HepG2 (cell line): ENCODE results near the gene TRIM42.

Source experiments
- ARNTL ChIP-seq: sonication (generic); formaldehyde crosslinking; IDR thresholded peaks from 2 replicates; pipeline ENCODE4 v1.4.0; 2020; ENCODE audit warnings: mild to moderate bottlenecking, missing genetic modification reagents
- ELF1 ChIP-seq: sonication (generic); formaldehyde crosslinking; IDR thresholded peaks from 2 replicates; pipeline ENCODE4 v1.4.0; 2020; ENCODE audit warnings: missing genetic modification reagents
- EP300 ChIP-seq, 3 experiments: sonication (generic) in 1 of 3; formaldehyde crosslinking in 1 of 3; IDR thresholded peaks; 2 replicates each; pipeline versions ENCODE4 v1.5.1 to v1.6.1; 2011 to 2020; ENCODE audit warnings: low read depth in 2 of 3, low read length in 2 of 3, borderline replicate concordance in 1 of 3, improper control_type of control experiment in 1 of 3, mild to moderate bottlenecking in 1 of 3, missing genetic modification reagents in 1 of 3, moderate library complexity in 1 of 3
- HIVEP1 ChIP-seq: sonication (generic); formaldehyde crosslinking; IDR thresholded peaks from 2 replicates; pipeline ENCODE4 v1.4.0; 2020; ENCODE audit warnings: mild to moderate bottlenecking, missing genetic modification reagents
- POLR2A ChIP-seq, 2 experiments: IDR thresholded peaks; 2 replicates each; pipeline ENCODE4 v1.6.1; 2011; ENCODE audit warnings: low read depth in 2 of 2, low read length in 2 of 2, mild to moderate bottlenecking in 1 of 2, moderate library complexity in 1 of 2; ENCODE audit not compliant: insufficient read depth in 1 of 2
- SP2 ChIP-seq: sonication (generic); formaldehyde crosslinking; IDR thresholded peaks from 2 replicates; pipeline ENCODE4 v1.5.1; 2020; ENCODE audit warnings: mild to moderate bottlenecking, missing genetic modification reagents
- TCF7L2 ChIP-seq: IDR thresholded peaks from 2 replicates; pipeline ENCODE4 v1.6.1; 2011; ENCODE audit warnings: mild to moderate bottlenecking, low read depth, low read length, moderate library complexity
- ZBTB26 ChIP-seq: IDR thresholded peaks from 2 replicates; pipeline ENCODE4 v1.6.1; 2016; ENCODE audit warnings: missing compliant biosample characterization, missing genetic modification reagents, borderline replicate concordance
- ZNF292 ChIP-seq: sonication (generic); formaldehyde crosslinking; IDR thresholded peaks from 2 replicates; pipeline ENCODE4 v1.8.1; 2022; ENCODE audit warnings: mild to moderate bottlenecking, low read depth, missing genetic modification reagents, borderline replicate concordance
- ZNF570 ChIP-seq: sonication (generic); formaldehyde crosslinking; IDR thresholded peaks from 2 replicates; pipeline ENCODE4 v1.4.0; 2020; ENCODE audit warnings: mild to moderate bottlenecking, missing genetic modification reagents, borderline replicate concordance
- ZNF878 ChIP-seq: sonication (generic); formaldehyde crosslinking; IDR thresholded peaks from 2 replicates; pipeline ENCODE4 v1.8.1; 2023; ENCODE audit warnings: mild to moderate bottlenecking, missing genetic modification reagents, moderate library complexity
- ZSCAN21 ChIP-seq: sonication (generic); formaldehyde crosslinking; IDR thresholded peaks from 2 replicates; pipeline ENCODE4 v1.8.0; 2022; ENCODE audit warnings: mild to moderate bottlenecking, missing genetic modification reagents, moderate library complexity, borderline replicate concordance
- TF ChIP-seq, protein P1 (sequence below): sonication (generic); formaldehyde crosslinking; IDR thresholded peaks from 2 replicates; pipeline ENCODE4 v1.5.0; 2020; ENCODE audit warnings: mild to moderate bottlenecking, missing genetic modification reagents, moderate library complexity

DNA sequence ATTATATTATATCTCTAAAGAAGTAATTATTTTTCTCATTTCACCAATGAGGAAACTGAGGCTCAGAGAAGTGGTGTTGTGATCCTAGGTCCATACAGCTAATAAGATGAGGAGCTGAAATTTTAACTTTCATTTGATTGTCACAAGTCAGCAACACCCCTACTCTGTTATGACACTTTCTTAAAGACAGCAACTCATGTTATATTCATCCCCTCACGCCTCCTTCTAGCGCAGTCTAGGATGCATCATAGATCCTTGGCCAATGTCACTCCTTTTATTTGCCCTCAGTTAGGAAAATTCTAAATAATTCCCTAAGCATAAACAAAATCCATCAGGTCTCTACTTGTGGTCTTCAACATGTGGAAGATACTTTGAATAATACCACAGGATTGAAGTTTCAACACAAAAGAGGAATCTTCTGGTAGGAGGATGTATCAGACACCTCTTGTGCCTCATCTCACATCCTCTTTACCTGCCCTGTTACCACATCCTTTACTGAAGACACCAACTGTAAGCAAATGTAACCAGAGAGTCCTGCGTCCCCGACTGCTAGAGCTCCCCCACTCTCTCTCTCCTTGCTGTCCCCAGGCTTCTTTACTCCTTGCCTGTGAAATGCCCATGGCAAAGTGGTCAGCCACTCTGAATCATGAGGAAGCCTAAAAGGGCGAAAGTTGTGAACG is 53.7 kb downstream of the TRIM42 start:
- TF ChIP-seq HIVEP1 (CRISPR knock-in tag), result no peak
- no peak for TF ChIP-seq TCF7L2
- TF ChIP-seq ZNF570, result no peak
- TF ChIP-seq, protein P1, sequence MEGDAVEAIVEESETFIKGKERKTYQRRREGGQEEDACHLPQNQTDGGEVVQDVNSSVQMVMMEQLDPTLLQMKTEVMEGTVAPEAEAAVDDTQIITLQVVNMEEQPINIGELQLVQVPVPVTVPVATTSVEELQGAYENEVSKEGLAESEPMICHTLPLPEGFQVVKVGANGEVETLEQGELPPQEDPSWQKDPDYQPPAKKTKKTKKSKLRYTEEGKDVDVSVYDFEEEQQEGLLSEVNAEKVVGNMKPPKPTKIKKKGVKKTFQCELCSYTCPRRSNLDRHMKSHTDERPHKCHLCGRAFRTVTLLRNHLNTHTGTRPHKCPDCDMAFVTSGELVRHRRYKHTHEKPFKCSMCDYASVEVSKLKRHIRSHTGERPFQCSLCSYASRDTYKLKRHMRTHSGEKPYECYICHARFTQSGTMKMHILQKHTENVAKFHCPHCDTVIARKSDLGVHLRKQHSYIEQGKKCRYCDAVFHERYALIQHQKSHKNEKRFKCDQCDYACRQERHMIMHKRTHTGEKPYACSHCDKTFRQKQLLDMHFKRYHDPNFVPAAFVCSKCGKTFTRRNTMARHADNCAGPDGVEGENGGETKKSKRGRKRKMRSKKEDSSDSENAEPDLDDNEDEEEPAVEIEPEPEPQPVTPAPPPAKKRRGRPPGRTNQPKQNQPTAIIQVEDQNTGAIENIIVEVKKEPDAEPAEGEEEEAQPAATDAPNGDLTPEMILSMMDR (CRISPR knock-in tag), result no peak
- TF ChIP-seq ZBTB26 (CRISPR knock-in tag), result no peak
- TF ChIP-seq ZSCAN21 (CRISPR knock-in tag), result no peak
- no peak for TF ChIP-seq ZNF292 (CRISPR knock-in tag)
- TF ChIP-seq ARNTL (CRISPR knock-in tag), result no peak
- no peak for TF ChIP-seq EP300 (IDR thresholded peaks at IDR 0.05; ENCODE audit: low read depth in 2 of 2, low read length in 2 of 2)
- no peak for TF ChIP-seq EP300 (CRISPR knock-in tag; IDR thresholded peaks at IDR 0.05; ENCODE audit: borderline replicate concordance)
- TF ChIP-seq ZNF878 (CRISPR knock-in tag), result no peak
- no peak for TF ChIP-seq POLR2A (IDR thresholded peaks at IDR 0.05; ENCODE audit: insufficient read depth in 1 of 2, low read depth in 2 of 2, low read length in 2 of 2)
- no peak for TF ChIP-seq SP2 (CRISPR knock-in tag)
- no peak for TF ChIP-seq ELF1 (CRISPR knock-in tag)
